ENCODE results near the gene CD300A.

Gene CD300A

DNA sequence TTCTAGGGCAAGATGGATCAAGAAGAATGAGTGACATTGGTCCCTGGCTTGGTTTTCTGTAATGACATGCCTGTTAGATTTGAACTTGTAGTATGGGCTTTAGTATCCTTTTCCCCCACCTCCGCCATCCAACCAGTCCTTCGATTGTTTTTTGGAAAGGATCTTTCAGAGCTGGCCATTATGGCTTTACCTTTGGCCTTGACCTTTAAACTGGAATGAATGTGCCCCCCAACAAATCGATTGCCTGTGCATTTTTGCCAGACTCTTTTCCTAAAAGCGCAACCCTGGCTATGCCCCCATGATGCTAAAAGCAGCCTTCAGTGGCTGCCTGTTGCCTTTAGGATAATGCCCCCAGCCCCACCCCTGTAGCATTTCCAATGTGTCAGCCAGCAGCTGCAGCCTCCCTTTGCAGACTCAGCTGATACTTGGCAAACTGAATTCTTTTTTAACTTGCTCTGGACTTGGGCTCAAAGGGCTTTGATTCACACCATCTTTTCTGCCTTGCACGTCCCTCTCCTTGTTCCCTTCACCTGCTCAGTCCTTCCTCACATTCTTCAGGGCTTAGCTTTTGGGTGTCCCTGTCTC, 30.6 kb upstream of the CD300A start:
- no peak overlapping the region for H3K27ac ChIP-seq

GRCh38 chr17:74437702-74438101, 28.7 kb upstream of the CD300A start:
- TF ChIP-seq, protein P1, sequence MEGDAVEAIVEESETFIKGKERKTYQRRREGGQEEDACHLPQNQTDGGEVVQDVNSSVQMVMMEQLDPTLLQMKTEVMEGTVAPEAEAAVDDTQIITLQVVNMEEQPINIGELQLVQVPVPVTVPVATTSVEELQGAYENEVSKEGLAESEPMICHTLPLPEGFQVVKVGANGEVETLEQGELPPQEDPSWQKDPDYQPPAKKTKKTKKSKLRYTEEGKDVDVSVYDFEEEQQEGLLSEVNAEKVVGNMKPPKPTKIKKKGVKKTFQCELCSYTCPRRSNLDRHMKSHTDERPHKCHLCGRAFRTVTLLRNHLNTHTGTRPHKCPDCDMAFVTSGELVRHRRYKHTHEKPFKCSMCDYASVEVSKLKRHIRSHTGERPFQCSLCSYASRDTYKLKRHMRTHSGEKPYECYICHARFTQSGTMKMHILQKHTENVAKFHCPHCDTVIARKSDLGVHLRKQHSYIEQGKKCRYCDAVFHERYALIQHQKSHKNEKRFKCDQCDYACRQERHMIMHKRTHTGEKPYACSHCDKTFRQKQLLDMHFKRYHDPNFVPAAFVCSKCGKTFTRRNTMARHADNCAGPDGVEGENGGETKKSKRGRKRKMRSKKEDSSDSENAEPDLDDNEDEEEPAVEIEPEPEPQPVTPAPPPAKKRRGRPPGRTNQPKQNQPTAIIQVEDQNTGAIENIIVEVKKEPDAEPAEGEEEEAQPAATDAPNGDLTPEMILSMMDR (IDR thresholded peaks at IDR 0.05; ENCODE audit: low read depth, low read length): peak; percentile 94
- no peak overlapping the region for H3K27ac ChIP-seq
- no peak overlapping the region for H3K4me3 ChIP-seq (ENCODE audit: low read depth, low read length)
- DNase-seq: peak; percentile 57
- H3K9me3 ChIP-seq (ENCODE audit: severe bottlenecking): peaks cover 9% of the 10 kb centered on the region
- peaks cover 5% of the 10 kb centered on the region for H3K36me3 ChIP-seq
- no peaks in the 10 kb centered on the region for H3K27me3 ChIP-seq (ENCODE audit: insufficient read depth, low read depth, severe bottlenecking)

More for the DNA sequence above, 30.6 kb upstream of the CD300A start:
- DNase-seq: no peak
- Histone ChIP-seq H3K4me3 (ENCODE audit: low read depth, low read length) (no peak overlapping the region), H3K27me3 (ENCODE audit: insufficient read depth, low read depth, severe bottlenecking) (no peaks in the 10 kb centered on the region), H3K9me3 (ENCODE audit: severe bottlenecking) (peaks cover 11% of the 10 kb centered on the region), H3K36me3 (peaks cover 5% of the 10 kb centered on the region)
- TF ChIP-seq, protein P1 (IDR thresholded peaks at IDR 0.05; ENCODE audit: low read depth, low read length): no peak

- DNase-seq: no peak
- H3K27ac ChIP-seq: no peak overlapping the region
- no peak overlapping the region for H3K4me3 ChIP-seq (ENCODE audit: low read depth, low read length)
- peaks cover 9% of the 10 kb centered on the region for H3K9me3 ChIP-seq (ENCODE audit: severe bottlenecking)
- no peaks in the 10 kb centered on the region for H3K27me3 ChIP-seq (ENCODE audit: insufficient read depth, low read depth, severe bottlenecking)
- peaks cover 8% of the 10 kb centered on the region for H3K36me3 ChIP-seq
- TF ChIP-seq, protein P1 (IDR thresholded peaks at IDR 0.05; ENCODE audit: low read depth, low read length): no peak
Measured at GRCh38 chr17:74439691-74440567, 26.5 kb upstream of the CD300A start.

DNA sequence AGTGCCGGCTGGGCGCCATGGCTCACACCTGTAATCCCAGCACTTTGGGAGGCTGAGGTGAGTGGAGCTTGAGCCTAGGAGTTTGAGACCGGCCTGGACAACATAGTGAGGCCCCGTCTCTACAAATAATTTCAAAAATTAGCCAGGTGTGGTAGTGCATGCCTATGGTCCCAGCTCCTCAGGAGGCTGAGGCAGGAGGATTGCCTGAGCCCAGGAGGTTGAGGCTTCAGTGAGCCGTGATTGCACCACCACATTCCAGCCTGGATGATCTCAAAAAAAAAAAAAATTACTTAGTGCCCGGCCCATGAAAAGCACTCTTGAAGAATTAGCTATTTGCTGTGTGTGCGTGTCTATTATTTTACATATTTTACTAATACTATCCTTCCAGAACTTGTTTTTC, 24.9 kb upstream of the CD300A start:
- TF ChIP-seq, protein P1 (IDR thresholded peaks at IDR 0.05; ENCODE audit: low read depth, low read length): no peak
- DNase-seq: no peak
- Histone ChIP-seq H3K4me3 (ENCODE audit: low read depth, low read length) (no peak overlapping the region), H3K27ac (no peak overlapping the region), H3K9me3 (ENCODE audit: severe bottlenecking) (peaks cover 9% of the 10 kb centered on the region), H3K36me3 (peaks cover 8% of the 10 kb centered on the region), H3K27me3 (ENCODE audit: insufficient read depth, low read depth, severe bottlenecking) (no peaks in the 10 kb centered on the region)

- Histone ChIP-seq H3K4me3 (ENCODE audit: low read depth, low read length) (no peak overlapping the region), H3K27ac (no peak overlapping the region), H3K27me3 (ENCODE audit: insufficient read depth, low read depth, severe bottlenecking) (no peaks in the 10 kb centered on the region), H3K9me3 (ENCODE audit: severe bottlenecking) (peaks cover 9% of the 10 kb centered on the region), H3K36me3 (peaks cover 8% of the 10 kb centered on the region)
- TF ChIP-seq, protein P1 (IDR thresholded peaks at IDR 0.05; ENCODE audit: low read depth, low read length): no peak
- DNase-seq: no peak
Measured at GRCh38 chr17:74442291-74442669, 24.2 kb upstream of the CD300A start.
